VCaP (cell line): ENCODE results near the gene SMC4.

ENCODE experiments used
- H3K27ac ChIP-seq: fragments of 450-650 bp; 2 replicates; pipeline ENCODE4 v1.5.1; 2017
- CTCF ChIP-seq: fragments of 450-650 bp; conservative IDR thresholded peaks from 2 replicates; pipeline ENCODE4 v1.5.1; 2017; ENCODE audit warnings: mild to moderate bottlenecking, moderate library complexity

Gene SMC4

GRCh38 chr3:160372780-160373179 is 26.7 kb upstream of the SMC4 start:
- no peak overlapping the region for H3K27ac ChIP-seq
- no peak for TF ChIP-seq CTCF

GRCh38 chr3:160373655-160374054 is 25.8 kb upstream of the SMC4 start:
- H3K27ac ChIP-seq, result no peak overlapping the region
- no peak for TF ChIP-seq CTCF

GRCh38 chr3:160374472-160374871 is 25.0 kb upstream of the SMC4 start:
- H3K27ac ChIP-seq, result no peak overlapping the region
- no peak for TF ChIP-seq CTCF

- TF ChIP-seq CTCF, result no peak
- H3K27ac ChIP-seq, result no peak overlapping the region
Measured at GRCh38 chr3:160374925-160375324, 24.5 kb upstream of the SMC4 start.

- H3K27ac ChIP-seq, result no peak overlapping the region
- TF ChIP-seq CTCF, result no peak
Measured at GRCh38 chr3:160376681-160377080, 22.8 kb upstream of the SMC4 start.

GRCh38 chr3:160378331-160379109 is 20.9 kb upstream of the SMC4 start:
- TF ChIP-seq CTCF, result no peak
- H3K27ac ChIP-seq, result peak overlapping the region; percentile 64

- TF ChIP-seq CTCF, result no peak
- H3K27ac ChIP-seq, result peak overlapping the region; percentile 64; the same call in 1 of the 2 replicates
Measured at GRCh38 chr3:160379628-160380214, 19.7 kb upstream of the SMC4 start.
